NCI-H2227 treated with DMSO at 0.1 percent for 48 hours (cell line): ENCODE data around the gene DSTYK.

Experiments used
- DNase-seq: peaks from one replicate; lab custom pipeline; 2025; lab: John Stamatoyannopoulos, UW

The DSTYK gene

DNA sequence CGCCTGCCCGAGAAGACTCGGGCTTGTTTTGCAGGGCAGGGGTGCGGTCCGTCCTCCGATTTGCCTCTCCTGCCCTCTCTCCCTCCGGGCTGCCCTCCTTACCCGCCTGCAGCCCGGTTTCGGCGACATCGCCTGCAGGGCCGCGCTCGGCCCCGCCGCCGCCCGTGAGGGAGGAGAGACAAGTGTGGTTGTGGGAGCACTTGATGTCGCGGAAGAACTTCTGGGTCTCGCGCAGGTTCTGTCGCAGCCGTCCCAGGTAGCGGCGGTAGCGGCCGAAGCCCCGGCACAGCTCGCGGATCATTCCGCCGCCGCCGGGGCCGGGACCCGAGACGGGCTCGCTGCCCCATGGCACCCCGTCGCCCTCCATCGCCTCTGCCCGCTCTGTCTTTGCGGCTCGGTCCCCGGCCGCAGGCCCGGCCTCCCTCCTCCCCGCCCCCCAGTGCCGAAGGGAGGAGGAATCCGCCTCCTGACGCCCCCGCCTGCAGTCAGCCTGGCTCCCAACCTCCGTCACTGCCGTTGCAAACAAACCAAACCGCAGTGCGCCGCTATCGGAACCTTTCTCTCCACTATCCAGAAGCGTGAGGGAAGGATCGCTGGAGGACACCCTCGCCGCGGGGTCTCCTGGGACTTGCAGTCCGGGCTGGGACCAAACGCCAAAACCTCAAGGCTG is at the start of gene DSTYK:
DSTYK (minus strand) TSS at position 534 of the 670 bp plus-strand sequence; CDS start at position 367, 167 bp downstream.
- peak; percentile 95 for DNase-seq

- DNase-seq: no peak
Observed at GRCh38 chr1:205259998-205260397, 48.5 kb upstream of the DSTYK start.

GRCh38 chr1:205259324-205259832 is 47.9 kb upstream of the DSTYK start:
- DNase-seq: no peak

DNA sequence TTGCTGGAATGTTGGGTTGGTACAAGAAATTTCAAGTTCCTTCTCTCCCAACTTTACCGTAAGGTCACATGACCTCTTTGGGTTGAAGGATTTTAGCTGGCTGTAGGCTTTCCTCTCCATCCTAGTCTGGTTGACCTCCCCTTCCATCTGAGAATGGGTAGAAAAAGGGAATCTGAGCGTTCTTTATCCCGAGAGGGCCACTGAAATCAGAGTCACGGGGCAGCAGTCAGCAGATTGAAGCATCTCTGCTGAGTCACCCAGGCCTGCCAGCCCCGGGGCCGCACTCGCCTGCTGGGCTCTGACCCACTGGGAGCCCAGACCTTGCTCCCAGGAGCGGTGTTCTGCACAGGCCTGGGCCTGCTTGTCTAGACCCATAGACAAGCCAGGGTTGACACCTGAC is 47.2 kb upstream of the DSTYK start:
- DNase-seq: no peak

- DNase-seq: no peak
Observed at GRCh38 chr1:205258261-205258691, 46.8 kb upstream of the DSTYK start.

GRCh38 chr1:205257735-205258134 is 46.2 kb upstream of the DSTYK start:
- no peak for DNase-seq

DNA sequence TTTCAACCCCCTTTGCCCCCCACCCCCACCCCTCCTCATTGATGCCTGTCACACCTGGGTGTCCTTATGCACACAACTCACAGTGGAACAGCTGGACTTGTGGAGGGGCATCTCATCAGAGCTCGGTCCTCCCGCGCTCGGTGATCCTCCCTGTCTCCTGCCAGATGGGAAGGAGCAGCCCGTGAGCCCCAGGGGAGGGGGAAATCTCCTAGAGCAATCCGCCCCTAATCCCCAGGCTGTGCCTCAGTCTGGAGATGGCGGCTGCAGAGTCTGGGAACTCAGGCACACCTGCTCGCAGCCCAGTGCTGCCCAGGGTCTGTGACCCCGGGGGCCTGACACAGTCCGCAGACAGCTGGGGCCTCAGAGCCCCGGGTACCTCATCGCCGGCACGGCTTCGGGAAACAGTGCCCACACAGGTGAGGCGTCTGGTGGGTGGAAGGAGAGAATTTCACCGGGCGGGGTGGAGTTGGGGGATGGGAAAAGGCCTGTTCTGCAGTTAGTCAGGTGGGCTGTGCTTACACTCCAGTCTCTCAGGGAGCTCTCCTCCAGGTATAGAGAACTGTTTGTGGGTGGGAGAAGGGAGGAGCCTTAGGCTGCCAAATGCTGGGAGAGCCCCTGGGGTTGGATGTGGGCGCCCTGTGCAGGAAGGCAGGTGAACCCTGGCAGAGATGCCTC is 45.6 kb upstream of the DSTYK start:
- DNase-seq: no peak

- DNase-seq: peak; percentile 83
Observed at GRCh38 chr1:205255941-205256780, 44.7 kb upstream of the DSTYK start.

DNA sequence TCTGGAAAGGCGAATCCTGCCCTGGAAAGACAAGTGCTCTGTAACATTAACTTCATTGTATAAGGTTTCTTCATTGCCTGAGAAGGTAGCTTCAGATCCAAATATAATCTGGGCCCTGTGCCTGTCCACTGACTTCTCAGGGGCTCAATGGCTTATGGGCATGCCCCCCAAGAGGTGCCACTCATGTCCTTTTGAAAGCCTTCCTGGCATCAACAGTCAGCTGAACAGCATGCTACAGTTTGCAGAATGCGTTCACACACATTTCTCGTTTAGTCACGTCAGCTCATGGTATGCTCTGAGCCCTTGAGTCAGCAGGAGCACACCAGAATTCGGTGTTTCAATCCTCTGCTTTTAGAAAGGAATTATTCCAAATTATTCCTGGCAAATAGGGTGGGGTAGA is 40.1 kb upstream of the DSTYK start:
- DNase-seq: no peak

- no peak for DNase-seq
Observed at GRCh38 chr1:205250699-205251098, 39.2 kb upstream of the DSTYK start.

DNA sequence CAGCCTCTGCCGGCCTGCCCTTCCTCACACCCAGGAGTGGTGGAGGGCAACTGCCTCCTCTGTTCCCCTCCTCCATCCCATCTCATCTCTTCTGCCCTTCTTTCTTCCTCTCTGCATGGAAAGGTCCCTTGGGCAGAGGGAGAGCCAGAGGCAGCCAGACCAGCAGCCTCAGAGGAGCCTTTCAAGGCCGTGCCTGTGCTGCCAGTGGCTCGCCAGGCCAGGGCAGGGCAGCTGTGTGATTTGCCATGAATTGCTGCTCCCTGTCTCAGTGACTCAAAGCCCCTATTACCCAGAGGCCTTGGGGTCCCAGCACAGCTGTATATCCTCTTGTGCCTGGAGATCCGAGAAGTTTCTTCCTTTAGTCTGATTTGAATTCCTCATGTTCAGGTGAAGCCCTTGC is 38.1 kb upstream of the DSTYK start:
- no peak for DNase-seq

- DNase-seq: no peak
Observed at GRCh38 chr1:205248793-205249601, 37.5 kb upstream of the DSTYK start.

DNA sequence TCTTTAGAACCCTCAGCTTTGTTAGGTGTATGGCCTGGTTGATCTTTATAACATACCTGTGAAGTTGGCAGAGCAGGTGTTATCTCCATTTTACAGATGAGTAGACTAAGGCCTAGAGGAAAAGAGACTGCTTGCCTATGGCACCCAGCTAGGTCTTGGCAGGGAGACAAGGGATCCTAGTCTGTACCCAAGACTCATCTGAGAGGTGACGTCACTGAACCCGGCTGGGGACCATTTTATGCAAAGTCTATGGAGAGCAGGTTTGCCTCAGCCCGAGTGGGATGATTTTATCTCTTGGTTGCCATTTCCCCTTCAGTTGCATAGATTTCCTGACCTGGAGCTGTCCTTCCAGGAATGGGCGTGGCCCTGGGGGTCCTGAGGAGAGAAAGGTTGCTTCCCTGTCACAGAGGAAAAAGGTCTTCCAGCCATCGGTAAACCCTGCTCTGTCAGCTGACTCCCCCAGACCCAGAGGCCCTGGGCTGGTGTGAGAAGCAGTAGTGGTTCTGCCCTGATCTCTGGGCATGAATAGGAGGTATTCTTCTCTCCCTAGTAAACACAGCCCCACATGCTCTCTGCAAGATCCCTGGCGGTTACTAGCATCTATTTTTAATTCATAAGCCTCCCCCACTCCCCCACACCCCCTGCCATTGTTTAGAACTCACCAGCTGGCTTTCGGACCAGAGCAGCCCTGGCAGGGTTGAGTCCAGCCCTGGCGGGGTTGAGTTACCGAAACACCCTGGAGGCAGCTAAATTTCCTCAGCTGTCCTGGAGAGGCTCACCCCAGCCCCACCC is 35.8 kb upstream of the DSTYK start:
- no peak for DNase-seq

DNA sequence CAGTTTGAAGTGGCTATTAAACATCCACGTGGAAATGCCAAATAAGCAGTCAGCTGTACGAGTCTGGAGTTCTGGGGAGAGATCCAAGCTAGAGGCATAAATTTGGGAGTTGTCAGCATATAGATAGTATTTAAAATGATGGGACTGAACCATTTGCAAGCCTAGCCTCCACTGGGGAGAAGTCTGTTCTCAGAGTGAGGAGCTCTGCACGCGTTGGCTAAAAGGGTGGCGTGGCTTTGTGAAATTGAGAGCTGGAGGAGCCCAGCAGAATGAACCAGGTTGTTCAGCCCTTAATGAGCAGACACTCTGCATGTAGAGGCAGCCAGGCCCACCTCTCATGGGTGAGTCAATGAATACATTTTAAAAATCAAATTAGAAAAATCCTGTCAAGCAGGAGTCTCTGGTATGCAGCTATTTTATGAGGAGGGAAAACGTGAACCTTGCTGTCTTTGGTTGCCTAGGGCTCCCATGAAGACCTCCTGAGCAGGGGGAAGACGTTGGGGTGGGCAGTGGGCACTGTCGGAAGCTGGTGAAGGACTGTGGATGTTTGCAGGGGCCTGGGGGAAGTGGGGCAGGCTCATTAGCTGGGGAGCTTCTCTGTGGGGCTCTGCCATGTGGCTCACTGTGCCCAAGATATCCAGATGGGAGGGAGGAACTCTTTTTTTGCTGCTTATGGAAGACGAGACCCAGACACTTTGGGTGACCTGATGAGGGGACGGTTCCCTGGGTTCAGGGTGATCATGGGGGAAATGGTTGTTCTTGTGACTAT is 35.0 kb upstream of the DSTYK start:
- no peak for DNase-seq

DNA sequence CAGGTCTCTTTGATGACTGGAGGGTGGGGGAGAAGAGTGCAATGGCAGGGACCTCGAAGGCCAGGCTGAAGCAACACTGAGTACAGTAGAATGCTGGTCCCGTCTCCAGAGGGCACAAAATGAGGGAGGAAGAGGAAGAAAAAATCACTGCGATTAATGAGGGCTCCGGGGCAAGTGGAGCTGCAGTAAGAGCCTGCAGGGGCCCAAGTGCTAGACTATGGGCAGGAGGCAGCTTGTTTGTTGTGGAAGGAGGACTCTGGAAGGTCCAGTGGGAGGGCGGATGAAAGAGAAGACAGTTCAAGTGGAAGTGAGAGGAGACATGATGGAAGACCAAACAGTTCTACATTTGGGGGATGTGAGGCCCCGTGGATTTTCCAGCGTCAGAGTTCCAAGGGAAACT is 33.6 kb upstream of the DSTYK start:
- DNase-seq: no peak

- no peak for DNase-seq
Observed at GRCh38 chr1:205244384-205244783, 32.9 kb upstream of the DSTYK start.

GRCh38 chr1:205243350-205244191 is 32.1 kb upstream of the DSTYK start:
- no peak for DNase-seq

- DNase-seq: no peak
Observed at GRCh38 chr1:205241366-205242030, 30.0 kb upstream of the DSTYK start.

DNA sequence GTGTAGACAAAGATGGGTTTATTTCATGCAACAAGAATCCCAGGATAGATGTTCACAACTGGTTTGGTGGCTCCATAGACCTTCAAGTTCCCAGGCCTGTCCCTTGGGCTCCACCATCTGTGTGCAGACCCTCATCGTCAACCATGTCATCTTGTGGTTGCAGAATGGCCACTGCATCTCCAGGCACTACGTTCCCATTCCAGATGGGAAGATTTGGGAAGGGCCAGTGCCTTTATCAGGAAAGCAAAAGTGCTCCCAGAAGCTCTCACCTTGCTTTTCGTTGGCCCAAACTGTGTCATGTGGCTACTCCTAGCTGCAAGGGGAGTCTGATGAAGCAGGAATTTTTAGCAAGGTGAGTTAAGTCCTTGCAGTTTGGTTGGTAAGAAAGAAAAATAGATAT is 29.1 kb upstream of the DSTYK start:
- DNase-seq: no peak
